GDM1 (cell line): Measurements from ENCODE around the gene RMND5A.

Source experiments
- DNase-seq: peaks from one replicate; lab custom pipeline; 2025; lab: John Stamatoyannopoulos, UW

Gene RMND5A

DNA sequence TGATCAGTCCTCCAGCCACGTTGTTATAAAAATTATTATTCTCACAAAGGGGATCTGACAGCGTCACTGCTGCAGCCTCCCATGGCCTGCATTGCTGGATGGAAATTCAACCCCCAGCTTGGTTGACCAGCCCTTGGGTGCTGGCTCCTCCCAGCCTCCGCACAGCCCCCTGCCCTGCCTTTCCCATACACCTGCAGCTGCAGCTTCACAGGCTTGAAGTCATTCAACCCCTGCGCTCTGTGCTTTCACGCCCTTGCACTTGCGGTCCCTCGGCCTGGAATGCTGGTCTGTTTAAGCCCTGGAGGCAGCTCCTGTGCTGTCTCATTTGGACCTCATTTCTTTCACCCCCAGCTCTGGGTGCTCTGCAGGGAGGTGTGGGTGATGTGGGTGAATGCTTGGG is 71.5 kb downstream of the RMND5A start:
- DNase-seq = no peak

DNA sequence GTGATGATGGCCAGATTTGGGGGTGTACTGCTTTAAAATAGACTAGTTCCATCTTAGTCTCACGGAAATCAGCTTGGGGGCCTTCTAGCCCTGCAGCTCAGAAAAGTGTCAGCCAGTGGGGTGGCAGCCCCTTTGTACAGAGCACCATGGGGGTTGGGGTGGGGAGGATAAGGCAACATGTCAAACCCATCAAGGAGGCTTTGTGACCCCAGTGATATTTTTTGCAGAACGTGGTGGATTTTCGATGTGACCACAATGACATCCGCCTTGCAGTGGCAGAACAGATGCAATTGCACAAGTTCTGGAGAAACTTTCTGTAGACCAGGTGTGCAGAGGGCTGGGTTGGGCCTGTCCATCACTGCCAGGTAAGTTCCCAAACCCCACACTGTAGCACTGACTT is 73.7 kb downstream of the RMND5A start:
- DNase-seq = no peak

DNA sequence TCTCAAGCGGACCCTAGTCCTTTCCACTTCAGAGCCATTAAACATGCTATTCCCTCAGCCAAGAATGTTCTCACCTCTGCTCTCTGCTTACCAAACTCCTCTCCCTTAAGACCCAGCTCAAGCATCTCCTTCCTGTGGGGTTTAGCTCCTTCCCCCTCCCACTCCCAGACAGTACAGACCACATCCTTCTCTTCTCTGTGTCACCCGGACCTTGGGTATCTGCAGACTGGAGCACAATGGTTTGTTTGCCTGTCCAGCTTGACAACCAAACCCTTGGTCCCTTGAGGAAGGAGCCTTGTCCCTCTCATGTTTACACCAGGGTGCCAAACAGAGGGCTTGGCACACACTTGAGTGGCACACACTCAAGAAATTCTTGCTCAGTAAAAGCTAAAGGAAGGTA is 74.8 kb downstream of the RMND5A start:
- no peak for DNase-seq

DNA sequence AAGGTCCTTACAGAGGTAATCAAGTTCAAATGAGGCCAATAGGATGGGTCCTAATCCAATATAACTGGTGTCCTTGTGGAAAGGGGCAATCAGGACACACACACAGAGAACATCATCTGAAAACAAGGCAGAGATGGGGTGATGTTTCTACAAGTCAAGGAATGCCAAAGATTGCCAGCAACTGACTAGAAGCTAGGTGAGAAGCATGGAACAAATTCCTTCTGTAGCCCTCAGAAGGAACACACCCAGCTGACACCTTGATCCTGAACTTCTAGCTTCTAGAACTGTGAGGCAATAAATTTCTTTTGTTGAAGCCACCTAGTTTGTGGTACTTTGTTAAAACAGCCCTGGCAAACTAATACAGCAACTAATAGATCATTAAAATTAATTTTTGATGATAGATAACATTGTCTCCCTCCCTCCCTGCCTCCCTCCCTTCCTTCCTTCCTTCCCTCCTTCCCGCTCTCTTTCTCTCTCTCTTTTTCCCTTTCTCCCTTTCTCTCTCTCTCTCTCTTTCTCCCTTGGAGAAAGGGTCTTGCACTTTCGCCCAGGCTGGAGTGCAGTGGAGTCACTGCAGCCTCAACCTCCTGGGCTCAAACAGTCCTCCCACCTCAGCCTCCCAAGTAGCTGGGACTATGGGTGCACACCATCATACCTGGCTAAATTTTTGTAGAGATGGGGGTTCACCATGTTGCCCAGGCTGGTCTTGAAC is 80.9 kb downstream of the RMND5A start:
- DNase-seq = no peak

DNA sequence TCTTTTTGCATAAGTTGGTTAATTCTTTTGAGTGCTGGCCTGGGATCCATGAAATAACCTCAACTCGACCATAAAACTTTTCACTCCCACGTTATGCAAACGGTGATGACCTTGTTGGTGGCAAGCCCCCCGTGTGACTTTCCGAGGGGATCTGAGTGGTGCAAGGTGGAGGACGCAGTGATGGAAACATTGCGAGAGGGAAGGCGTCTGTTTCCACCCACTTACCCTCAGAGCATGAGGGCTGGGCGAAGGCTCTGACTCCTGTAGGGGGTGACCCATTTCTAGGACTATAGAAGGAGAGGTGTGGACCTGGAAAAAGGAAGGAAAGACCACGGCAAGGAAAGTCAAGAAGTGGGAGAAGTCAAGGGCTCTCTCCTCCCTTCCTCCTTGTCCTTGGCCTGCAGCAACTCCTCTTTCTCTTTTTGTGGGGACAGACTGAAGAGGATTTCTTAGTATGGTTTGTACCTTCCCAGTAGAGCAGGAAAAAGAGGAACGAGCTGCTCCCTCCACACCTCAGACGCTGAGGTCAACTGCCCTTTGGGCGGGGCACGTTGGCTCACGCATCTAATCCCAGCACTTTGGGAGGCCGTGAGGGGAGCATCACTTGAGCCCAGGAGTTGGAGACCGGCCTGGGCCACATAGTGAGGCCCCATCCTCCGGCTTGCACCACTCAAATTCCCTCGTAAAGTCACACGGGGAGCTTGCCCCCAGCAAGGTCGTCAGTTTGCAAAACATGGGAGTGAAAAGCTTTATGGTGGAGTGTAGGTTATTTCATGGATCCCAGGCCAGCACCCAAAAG is 86.2 kb downstream of the RMND5A start:
- DNase-seq = no peak

DNA sequence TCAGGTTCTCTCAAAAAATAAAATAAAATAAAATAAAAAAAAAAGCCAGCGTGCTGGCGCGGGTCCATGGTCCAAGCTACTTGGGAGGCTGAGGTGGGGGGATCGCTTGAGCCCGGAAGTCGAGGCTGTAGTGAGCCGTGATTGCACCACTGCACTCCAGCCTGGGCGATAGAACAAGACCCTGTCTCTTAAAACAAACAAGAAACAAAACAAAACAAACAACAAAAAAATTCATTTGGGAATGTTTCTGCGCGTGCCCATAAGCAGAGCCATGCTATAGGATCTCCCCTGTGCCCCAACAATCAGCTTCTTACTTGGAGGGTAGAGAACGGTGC is 87.0 kb downstream of the RMND5A start:
- DNase-seq = no peak

DNA sequence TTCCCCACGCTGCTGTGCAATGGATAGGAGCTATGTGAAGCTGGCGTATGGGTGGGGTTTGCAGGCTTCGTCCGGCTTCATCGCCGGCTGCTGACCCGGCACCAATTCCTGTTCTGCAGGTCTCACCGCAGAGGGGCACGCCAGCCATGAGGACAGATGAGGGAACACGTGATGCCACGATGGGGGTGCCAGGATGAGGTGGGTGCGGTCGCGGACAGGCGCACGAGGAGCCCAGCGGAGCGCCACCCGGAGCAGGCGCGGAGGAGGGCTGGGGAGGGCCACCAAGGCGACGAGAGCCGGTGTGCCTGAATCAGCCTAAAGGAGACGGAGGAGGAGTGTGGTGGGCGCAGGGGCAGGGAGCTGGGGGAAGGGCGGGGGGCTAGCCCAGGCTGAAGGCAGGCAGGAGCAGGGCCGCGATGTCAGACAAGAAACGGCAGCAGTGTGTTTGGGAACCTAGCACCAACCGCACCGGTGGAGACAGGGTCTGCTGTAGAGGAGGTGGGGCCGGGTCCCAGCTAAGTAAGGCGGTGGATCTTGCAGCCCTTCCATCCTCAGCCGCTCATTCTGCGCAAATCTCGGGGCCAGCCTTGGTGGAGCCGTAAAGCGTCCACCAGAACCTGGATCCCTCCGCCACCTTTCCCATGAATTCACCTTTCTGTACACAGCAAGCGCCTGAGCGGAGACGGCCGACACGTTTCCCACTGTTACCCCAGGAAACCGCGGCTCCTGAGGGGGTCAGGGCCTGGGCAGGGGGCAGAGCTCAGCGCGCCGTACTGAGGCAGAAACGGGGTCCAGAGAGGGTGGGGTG is 87.6 kb downstream of the RMND5A start:
- peak; percentile 4 for DNase-seq

DNA sequence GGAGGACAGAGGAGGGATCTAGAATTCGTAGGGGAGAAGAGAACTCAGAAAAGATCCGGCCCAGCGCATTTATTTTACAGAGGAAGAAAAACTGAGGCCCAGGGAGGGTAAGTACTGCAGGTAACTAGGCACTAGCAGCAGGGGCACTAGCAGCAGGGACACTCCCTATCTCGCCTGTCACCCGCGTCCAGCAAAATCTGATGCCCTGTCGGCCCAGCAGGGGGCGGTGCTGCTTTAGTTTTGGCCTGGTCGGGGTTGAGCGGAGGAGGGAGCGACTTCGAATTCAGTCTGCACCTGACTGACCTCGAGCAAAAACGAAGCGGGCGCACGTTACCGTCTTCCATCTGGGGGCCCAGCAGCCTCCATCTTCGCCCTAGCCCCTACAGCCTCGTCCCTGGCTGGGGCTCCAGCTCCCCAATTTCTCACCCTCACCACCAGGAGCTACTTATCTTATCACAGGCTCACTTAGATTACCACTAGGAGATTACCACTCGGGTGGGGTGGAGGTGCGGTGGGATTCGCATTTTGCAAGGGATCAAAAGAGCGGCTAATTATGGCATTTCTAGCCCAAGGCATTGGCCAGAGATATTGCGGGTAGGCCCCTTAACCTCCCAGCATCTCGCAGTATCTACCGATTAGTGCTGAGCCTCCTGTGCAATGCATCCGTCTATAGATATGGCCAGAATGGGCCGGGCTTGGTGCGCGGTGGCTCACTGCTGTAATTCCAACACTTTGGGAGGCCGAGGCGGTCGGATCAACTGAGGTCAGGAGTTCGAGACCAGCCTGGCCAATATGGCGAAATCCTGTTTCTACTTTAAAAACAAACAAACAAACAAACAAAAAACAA is 88.4 kb downstream of the RMND5A start:
- DNase-seq = peak; percentile 74

DNA sequence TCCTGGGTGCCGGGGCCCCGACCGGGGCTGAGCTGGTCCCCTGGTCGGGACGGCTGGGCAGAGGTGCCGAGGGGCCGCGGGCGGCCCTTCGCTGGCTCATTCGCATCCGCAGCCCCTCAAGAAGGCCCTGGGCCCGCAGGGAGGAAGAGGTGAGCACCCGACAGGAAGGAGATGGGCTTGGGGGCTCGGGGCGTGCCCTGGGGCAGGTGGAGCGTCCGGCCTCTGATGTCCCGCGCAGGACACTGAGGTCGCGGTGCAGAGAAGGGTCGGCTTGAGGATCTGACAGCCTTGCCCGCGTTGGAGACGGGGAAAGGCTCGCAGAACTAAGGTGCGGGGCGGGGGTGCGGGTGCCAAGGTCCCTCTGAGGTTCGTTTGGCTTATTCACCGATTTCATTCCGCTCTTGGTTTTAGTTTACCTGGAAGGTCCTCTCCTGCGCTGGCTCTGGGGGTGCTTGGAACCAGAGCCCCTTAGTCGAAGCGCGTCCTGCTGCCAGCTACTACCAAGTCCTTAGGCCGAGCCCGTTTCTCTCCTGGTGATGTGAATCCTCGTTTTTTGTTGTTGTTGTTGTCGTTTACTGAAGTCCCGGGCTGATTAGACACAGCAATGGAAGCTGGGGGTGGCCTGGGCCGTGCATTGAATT is 89.5 kb downstream of the RMND5A start:
- DNase-seq = no peak

DNA sequence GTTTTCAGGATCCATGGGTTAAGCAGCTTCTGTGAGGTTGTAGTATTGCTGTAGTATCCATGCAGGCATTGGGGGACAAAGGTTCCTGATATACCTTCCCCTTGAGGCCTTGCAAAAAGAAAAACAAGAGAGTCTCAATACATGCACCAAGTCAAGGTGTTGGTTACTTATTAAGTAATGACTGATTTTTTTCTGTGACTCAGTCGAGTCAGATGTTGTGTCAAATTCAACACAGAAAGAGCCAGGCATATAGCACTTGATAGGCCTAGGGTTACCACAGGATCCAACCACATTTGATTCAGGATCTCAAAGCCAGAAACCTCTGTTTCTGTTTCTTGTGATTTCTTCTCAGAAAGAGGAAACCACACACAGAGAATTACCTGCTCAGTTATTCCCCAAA is 95.5 kb downstream of the RMND5A start:
- no peak for DNase-seq

DNA sequence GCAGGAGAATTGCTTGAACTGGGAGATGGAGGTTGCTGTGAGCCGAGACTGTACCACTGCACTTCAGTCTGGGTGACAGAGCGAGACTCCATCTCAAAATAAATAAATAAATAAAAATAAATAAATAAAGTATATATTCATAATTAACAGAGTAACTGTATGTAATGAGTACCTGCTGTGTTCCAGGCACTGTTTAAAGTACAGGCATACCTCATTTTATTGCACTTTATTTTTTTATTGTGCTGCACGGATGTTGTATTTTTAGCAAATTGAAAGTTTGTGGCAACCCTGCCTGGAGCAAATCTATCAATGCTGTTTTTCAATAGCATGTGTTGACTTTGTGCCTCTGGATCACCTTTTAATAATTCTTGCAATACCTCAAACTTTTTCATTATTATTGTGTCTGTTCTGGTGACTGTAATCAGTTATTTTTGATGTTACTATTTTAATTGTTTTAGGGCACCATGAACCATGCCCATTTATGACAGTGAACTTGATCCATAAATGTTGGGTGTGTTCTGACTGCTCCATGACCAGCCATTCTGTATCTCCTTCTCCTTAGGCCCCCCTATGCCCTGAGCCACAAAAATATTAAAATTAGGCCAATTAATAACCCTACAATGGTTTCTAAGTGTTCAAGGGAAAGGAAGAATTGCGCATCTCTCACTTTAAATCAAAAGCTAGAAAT is 98.2 kb downstream of the RMND5A start:
- no peak for DNase-seq

DNA sequence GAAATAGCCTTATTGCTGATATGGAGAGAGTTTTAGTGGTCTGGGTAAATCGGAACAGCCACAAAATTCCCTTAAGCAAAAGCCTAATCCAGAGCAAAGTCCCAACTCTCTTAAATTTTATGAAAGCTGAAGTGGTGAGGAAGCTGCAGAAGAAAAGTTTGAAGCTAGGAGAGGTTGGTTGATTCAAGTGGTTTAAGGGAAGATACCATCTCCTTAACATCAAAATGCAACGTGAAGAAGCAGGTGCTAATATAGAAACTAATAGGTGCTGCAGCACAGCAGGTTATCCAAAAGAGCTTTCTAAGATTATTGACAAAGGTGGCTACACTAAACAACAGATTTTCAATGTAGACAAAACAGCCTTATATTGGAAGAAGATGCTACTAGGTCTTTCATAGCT is 98.9 kb downstream of the RMND5A start:
- no peak for DNase-seq

DNA sequence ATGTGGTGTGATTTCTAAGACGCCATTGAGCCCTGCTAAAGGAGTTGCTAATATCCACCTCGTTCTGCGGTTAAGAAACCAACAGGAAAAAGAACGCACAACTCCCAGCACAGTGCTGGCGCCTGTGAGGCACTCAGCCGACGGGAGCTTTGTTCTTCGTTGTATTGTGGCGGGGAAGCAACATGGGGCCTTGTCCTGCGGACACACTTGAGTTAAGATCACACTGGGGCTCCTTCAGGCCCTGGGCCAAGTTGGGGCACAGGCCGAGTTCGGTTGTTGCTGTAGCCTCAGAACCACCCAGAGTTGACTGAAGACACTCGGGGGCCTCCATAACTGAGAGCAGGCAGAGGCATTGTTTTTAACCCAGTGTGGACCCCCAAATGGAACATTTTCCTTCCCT is 101.2 kb downstream of the RMND5A start:
- no peak for DNase-seq

DNA sequence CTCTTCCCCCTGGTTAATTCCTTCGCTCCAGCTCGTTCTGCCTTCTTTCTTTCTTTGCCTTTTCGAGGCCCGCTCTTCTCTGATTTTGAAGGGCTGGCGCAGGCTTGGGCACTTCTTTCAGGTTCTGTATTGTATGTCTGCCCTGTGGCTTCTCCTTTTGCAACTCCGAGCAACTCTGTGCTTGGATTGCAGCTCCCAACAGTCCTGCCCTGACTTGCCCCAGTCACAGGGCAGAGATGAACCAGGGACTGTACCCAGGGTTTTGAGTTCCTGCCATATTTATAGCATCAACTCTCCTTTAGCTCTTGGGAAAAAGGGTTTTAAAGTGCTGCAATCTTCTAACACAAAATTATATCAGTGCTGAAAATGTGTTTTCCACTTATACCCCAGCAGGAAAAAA is 101.8 kb downstream of the RMND5A start:
- DNase-seq = no peak

DNA sequence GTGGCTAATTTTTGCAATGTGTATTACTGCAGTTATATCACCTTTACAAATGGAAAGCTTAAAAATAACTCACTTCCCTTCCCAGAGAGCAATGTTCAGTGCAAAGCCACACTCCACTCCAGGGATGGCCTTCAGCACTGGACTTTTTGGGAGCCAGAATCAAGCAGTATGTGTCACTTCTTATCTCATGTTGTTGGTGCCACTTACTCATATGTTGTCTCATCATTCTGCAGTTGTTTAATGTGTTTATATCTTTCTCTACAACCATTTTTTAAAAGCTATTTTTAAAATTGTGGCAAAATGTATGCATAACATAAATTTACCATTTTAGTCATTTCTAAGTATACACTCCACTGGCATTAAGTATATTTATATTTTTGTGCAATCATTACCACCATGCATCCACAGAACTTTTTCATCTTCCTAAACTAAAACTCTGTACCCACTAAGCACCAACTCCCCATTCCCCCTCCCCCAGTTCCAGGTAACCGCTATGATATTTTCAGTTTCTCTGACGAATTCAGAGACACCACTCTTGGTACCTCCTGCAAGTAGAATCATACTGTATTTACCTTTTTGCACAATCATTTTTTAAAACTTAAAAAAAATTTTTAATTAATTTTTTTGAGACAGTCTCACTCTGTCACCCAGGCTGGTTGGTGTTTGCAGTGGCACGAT is 102.7 kb downstream of the RMND5A start:
- no peak for DNase-seq

DNA sequence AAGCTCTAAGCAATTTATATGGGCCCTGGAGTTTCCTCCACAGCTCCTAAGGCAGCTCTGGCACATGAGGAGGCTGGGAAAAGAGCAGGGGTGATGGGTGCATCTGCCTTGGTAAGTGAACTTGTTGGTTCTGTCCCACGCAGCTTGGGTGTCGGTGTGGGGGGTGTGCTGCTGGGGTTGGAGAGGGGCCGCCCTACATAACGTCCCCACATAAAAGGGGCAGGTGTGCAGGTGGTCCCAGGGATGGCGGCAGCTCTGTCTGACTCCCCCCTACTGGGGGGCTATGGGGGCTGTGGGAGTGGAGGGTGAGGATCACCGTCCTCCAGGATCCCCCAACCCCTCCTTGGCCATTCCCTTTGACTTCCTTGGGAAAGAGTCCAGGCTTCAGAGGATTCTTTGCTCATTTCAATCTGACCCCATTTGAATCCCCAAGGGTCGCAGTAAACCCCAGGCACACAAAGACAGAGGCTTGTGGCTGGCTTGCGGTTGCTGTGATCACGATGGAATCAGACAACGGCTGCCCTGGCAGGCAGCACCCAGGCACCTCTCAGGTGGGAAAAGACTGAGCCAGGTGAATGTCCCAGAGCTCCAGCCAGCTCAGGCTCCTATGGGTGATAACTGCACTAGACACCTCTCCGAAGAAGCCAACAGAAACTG is 105.1 kb downstream of the RMND5A start:
- DNase-seq = no peak

DNA sequence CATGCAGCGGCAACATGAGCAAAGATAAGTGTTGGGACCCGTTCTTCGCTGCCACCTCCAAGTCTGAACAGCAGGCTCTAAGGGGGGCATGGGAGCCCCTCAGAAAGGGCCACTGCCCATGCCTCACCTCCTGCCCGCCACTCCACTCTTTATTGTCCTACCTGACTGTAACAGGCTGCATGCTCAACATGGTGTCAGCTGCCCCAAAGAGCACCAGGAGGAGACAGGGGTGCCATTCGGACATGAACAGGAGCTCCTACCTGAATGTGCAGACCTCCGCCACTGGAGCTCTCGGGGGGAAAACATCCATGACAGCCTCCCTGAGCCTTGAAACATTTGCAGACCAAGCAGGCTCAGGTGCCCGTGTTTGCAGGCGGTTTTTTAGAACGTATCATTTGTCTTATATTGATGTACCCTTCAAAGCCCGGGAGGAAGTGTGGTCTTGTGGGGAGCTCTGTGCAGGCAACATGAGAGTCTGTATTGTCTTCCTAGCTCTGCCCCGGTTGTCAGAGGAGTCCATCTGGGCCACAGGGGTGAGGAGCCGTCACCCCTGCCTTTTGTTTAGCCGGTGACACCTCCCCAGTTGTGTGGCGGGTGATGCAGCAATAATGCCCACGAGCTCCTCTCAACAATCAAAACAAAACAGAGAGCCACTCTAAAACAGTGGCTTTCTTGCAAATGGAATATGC is 105.7 kb downstream of the RMND5A start:
- DNase-seq = no peak

DNA sequence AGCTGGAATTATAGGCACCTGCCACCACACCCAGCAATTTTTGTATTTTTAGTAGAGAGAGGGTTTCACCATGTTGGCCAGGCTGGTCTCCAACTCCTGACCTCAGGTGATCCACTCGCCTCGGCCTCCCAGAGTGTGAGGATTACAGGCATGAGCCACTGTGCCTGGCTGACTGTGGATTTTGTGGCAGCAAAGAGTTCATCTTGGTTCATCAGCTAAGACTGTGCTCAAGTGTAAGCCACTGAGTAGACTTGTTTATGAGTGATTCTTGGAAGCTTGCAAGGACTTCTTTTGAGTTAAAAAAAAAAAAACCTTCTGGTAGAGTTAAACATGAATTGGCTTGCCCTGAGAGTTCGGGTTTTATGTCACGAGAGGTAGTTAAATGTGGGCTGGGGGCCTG is 106.9 kb downstream of the RMND5A start:
- DNase-seq = no peak
